ENCODE data around the gene CCDC33.

- no peak for TF ChIP-seq ZNF274 (IDR thresholded peaks at IDR 0.05; ENCODE audit: low read depth, low read length)
- no peak for TF ChIP-seq YY1 (IDR thresholded peaks at IDR 0.05; ENCODE audit: insufficient read depth, insufficient read length)
Measured at GRCh38 chr15:74199297-74199652, 36.9 kb upstream of the CCDC33 start.
